Colonic mucosa (tissue), 4 donors: Measurements from ENCODE around the gene DLG2. TPM values are rescaled to one million over a fixed set of nuclear protein-coding genes. Genes with fewer than 3 reads are reported as not detected.

Experiments used
- DNase-seq: peaks from one replicate; pipeline ENCODE4 v3.0.0-alpha.2; 2020
- H3K27ac ChIP-seq: fragments of 200-600 bp; one replicate; pipeline ENCODE4 v1.8.0; 2021
- H3K27me3 ChIP-seq: fragments of 200-600 bp; one replicate; pipeline ENCODE4 v1.8.0; 2021
- H3K36me3 ChIP-seq: fragments of 200-600 bp; one replicate; pipeline ENCODE4 v1.8.0; 2021
- H3K4me1 ChIP-seq: fragments of 200-600 bp; one replicate; pipeline ENCODE4 v1.8.0; 2021; ENCODE audit warnings: mild to moderate bottlenecking
- H3K4me3 ChIP-seq: fragments of 200-600 bp; one replicate; pipeline ENCODE4 v1.8.0; 2021
- H3K9ac ChIP-seq, 2 donors: one replicate each; pipeline ENCODE4 v1.7.0; 2013; ENCODE audit warnings: control low read depth in 2 of 2, low read depth in 2 of 2, low read length in 2 of 2
- H3K9me3 ChIP-seq: fragments of 200-600 bp; one replicate; pipeline ENCODE4 v1.8.0; 2021
- CTCF ChIP-seq: fragments of 200-600 bp; IDR thresholded peaks from one replicate; pipeline ENCODE4 v1.8.0; 2022; ENCODE audit warnings: antibody characterized with exemption, mild to moderate bottlenecking
- intact Hi-C: fragments of 100-400 bp; cut with DNase I; formaldehyde crosslinking; loops from one replicate; pipeline ENCODE4 v1.14.1; 2022
- total RNA-seq, 2 donors: library from RNA; stranded (reverse); fragmentation: NEBNext Ultra II Directional in 1 of 2; extraction: Animal tissue kit (Norgen Biotek cat#: 25700) in 1 of 2; gene quantifications; one replicate each; pipeline ENCODE4 v1.2.1, GENCODE V29; 2021
- donor health status: healthy.
- donor health status: DM: no; HTN: no; CAD: no.
- donor health status: DM: no; HTN: no; CAD: no.

Gene DLG2
- total RNA-seq, 2 donors from 2014 or later: 1.4 to 3.3 TPM

DNA sequence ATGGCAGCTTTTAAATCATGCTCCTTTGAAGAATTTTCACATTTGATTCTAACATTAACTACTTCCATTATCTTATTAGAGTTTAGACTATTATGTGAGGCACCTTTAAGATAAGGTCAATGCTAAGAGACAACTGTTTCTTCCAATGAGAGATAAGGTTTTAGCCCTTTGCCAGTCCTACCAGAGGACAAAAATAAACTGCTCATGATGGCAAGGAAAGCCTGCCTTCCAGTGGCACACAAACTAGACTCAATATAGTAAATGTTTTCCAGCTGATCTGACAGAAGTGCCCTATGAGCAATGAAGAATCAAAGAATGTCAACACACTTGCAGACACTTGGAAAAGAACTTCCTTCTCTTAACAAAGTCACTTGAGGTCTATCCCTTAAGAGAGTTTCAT, 1188.6 kb downstream of the DLG2 start:
- no peak for DNase-seq
- Histone ChIP-seq H3K27me3 (no peaks in the 10 kb centered on the region), H3K9me3 (no peaks in the 10 kb centered on the region), H3K36me3 (no peaks in the 10 kb centered on the region), H3K27ac (no peak overlapping the region), H3K4me3 (no peak overlapping the region), H3K9ac (no peak overlapping the region), H3K4me1 (no peaks in the 10 kb centered on the region)
- intact Hi-C loops: no loop called here
- TF ChIP-seq CTCF: no peak

DNA sequence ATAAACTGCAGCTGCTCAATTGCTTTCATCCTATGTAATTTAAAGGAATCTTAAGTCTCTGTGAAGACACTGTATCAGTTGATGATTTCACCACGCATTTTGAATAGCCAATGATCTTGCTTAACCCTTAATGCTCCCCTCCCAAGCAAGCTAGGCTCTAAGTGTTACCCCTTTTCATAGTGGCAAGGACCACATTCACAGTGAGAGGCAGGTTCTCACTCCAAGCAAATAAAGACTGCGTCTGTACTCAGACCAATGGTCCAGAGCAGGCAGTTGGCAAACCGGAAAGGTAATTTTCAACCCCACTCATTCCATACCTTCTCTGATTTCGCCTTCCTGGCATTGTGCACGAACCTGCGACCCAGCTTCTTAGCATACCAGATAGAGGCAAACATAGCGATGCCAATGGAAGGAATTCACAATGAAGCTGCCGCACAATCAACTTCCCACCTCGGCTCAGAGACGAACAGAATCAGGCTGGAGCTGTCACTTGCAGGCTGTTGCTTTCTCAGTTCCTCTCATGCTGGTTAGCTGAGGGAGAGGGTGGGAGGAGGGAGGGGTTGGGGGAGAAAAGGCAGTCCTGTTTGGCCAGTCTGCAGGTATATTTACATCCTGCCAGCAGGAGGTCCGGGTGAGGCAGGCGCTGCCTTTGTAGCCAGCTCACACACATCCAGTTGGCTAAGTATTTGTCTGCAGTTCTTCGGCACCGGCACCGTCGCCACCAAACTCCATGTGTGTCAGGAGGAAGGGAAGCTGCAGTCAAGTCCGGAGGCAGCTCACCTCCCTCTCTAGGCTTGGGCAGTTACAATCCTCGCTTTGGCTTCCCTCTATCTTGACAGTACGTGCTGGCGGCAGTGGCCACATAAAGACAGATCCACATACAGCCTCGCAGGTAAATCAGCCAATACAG, 1189.8 kb downstream of the DLG2 start:
- Histone ChIP-seq H3K27me3 (no peaks in the 10 kb centered on the region), H3K9ac (no peak overlapping the region), H3K27ac (no peak overlapping the region), H3K9me3 (no peaks in the 10 kb centered on the region), H3K4me1 (no peaks in the 10 kb centered on the region), H3K36me3 (no peaks in the 10 kb centered on the region), H3K4me3 (no peak overlapping the region)
- TF ChIP-seq CTCF: no peak
- intact Hi-C loops: no loop called here
- DNase-seq: peak; percentile 15

DNA sequence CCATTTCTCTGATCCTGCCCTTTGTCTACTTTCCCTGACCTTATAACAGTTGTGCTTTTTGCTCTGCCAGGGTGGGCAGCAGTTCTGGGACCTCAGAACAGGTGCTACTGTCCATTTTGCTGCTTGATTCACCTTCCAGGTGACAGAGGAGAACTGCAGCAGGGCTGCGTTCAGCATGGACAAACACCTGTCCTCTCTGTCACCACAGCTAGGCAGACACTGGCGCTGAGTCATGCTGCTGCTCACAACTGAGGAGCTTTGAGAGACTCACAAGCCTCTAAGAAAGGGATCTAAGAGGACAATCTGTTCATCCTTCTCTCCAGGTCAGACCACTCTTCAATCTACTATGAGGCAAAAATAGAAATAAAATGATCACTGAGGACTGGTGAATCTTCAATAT, 1196.5 kb downstream of the DLG2 start:
- intact Hi-C loops: no loop called here
- Histone ChIP-seq H3K4me3 (no peak overlapping the region), H3K9ac (no peak overlapping the region), H3K36me3 (no peaks in the 10 kb centered on the region), H3K9me3 (no peaks in the 10 kb centered on the region), H3K4me1 (no peaks in the 10 kb centered on the region), H3K27me3 (no peaks in the 10 kb centered on the region), H3K27ac (no peak overlapping the region)
- no peak for TF ChIP-seq CTCF
- no peak for DNase-seq

DNA sequence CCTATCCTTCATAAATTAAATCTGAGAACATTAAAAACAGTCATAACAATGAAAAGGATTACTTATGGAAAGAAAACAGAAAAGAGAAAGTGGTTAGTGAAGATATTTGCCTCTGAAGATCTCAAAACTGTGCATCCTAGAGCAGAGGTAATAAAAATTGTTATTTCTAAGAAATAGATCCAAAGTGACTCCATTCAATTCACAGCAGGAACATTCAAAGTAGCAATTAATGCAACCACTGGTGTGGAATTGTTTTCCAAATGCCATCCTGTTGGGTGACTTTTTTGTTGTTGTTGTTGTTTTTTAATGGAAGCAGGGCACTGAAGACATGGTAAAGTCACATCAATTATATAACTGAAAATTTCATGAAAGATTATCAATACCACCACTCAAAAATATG, 1201.5 kb downstream of the DLG2 start:
- no peak overlapping the region for H3K27ac ChIP-seq
- no peak for DNase-seq
- no peak for TF ChIP-seq CTCF
- no peaks in the 10 kb centered on the region for H3K27me3 ChIP-seq
- intact Hi-C loops: no loop called here
- no peaks in the 10 kb centered on the region for H3K9me3 ChIP-seq
- no peak overlapping the region for H3K9ac ChIP-seq
- H3K36me3 ChIP-seq: no peaks in the 10 kb centered on the region
- H3K4me3 ChIP-seq: no peak overlapping the region
- H3K4me1 ChIP-seq: no peaks in the 10 kb centered on the region

DNA sequence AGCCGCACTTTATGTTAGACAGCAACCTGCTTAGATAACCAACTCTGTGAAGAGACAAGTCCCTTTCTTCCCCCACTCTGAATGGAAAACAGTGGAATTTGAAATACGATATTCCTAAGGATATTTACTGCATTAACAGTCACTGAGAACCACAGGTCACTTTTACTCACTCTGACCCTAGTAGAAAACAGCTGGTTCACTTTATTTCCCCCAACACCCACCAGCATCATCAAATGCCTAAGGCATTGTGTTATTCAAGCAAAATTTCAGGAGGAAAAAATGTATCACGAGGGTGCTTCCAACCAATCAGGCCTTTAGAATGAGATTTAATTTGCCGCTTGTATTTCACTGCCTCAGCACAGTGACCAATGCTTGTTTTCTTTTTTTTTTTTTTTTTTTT, 1206.9 kb downstream of the DLG2 start:
- Histone ChIP-seq H3K9me3 (no peaks in the 10 kb centered on the region), H3K27ac (no peak overlapping the region), H3K27me3 (no peaks in the 10 kb centered on the region), H3K36me3 (no peaks in the 10 kb centered on the region), H3K4me1 (no peaks in the 10 kb centered on the region), H3K9ac (no peak overlapping the region), H3K4me3 (no peak overlapping the region)
- intact Hi-C loops: no loop called here
- no peak for TF ChIP-seq CTCF
- no peak for DNase-seq
